Left lung (tissue), 10 donors: ENCODE results near the gene ADAP2. TPM values are rescaled to one million over a fixed set of nuclear protein-coding genes. Genes with fewer than 3 reads are reported as not detected.
"Not testable (repeated sequence)": the region's sequence is repeated elsewhere in the genome, so short reads cannot be mapped to it uniquely, and the experiment has no call there.

Experiments
- ATAC-seq: fragments of 200-7000 bp; cut with Tn5 transposase; one replicate; pipeline ENCODE4 v1.9.1; 2020; ENCODE audit warnings: moderate library complexity
- DNase-seq, 4 donors: peaks; one replicate each; pipeline ENCODE4 v3.0.0-alpha.2; 2013 to 2020
- H3K27ac ChIP-seq, 2 donors: fragments of 200-600 bp; sonication (generic) in 1 of 2; one replicate each; pipeline versions ENCODE4 v1.5.0 to v1.8.0; 2020 to 2021
- H3K27me3 ChIP-seq, 2 donors: fragments of 200-600 bp; sonication (generic) in 1 of 2; one replicate each; pipeline versions ENCODE4 v1.5.0 to v1.8.0; 2020 to 2021
- H3K36me3 ChIP-seq, 2 donors: fragments of 200-600 bp; sonication (generic) in 1 of 2; one replicate each; pipeline versions ENCODE4 v1.5.0 to v1.8.0; 2020 to 2021
- H3K4me1 ChIP-seq, 2 donors: fragments of 200-600 bp; one replicate each; pipeline ENCODE4 v1.8.0; 2021
- H3K4me3 ChIP-seq, 2 donors: fragments of 200-600 bp; sonication (generic) in 1 of 2; one replicate each; pipeline versions ENCODE4 v1.5.0 to v1.8.0; 2020 to 2021; ENCODE audit warnings: mild to moderate bottlenecking in 1 of 2
- H3K9me3 ChIP-seq, 2 donors: fragments of 200-600 bp; sonication (generic) in 1 of 2; one replicate each; pipeline versions ENCODE4 v1.5.0 to v1.8.0; 2020 to 2021
- intact Hi-C, 2 donors: fragments of 100-400 bp; cut with DNase I; formaldehyde crosslinking; loops; one replicate each; pipeline versions ENCODE4 v1.11.2 to v1.14.2; 2022
- polyA plus RNA-seq, 6 donors: library from polyadenylated mRNA; unstranded; fragments of 120-200 nt; gene quantifications; one replicate each; pipeline ENCODE4 v1.2.1, GENCODE V29; 2013; ENCODE audit not compliant: insufficient read length in 6 of 6
- total RNA-seq, 2 donors: library from RNA; stranded (reverse); fragmentation: NEBNext Ultra II Directional; extraction: Animal tissue kit (Norgen Biotek cat#: 25700); gene quantifications; one replicate each; pipeline ENCODE4 v1.2.1, GENCODE V29; 2021
- TF ChIP-seq, protein P1 (sequence below), 2 donors: fragments of 200-600 bp; sonication (generic) in 1 of 2; IDR thresholded peaks; one replicate each; pipeline versions ENCODE4 v1.5.0 to v1.8.0; 2021; ENCODE audit warnings: antibody characterized with exemption in 2 of 2
- donor health status: DM: no; HTN: yes; CAD: no.
- donor health status: DM: no; HTN: no; CAD: no.

The ADAP2 gene
- total and polyA plus RNA-seq, 8 donors: 4.4 to 46.1 (median 5.5) TPM

DNA sequence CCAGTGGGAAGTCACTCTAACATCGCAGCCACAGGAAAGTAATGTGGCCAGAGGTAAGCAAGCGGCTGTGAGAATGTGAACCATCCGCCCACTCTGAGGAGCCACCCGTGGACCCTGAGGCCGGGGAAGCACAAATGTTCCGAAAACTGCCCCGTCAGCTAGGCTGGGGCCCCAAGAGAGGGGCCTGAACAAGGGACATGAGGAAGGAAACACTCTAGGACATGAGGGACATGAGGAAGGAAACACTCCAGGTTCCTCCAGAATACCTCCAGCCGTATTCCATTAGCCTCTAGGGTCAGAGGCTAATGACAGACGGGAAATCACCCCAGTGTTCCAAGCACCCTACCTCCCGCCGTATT is 16.0 kb upstream of the ADAP2 start:
- Histone ChIP-seq H3K4me1 (peaks cover 5 to 26% of the 10 kb centered on the region in 2 donors), H3K9me3 (no peaks in the 10 kb centered on the region), H3K36me3 (peaks cover 0 to 28% of the 10 kb centered on the region in 2 donors), H3K27me3 (no peaks in the 10 kb centered on the region), H3K4me3 (peak overlapping the region; percentile 80 to 81), H3K27ac (peak overlapping the region; percentile 93 to 94)
- TF ChIP-seq, protein P1, sequence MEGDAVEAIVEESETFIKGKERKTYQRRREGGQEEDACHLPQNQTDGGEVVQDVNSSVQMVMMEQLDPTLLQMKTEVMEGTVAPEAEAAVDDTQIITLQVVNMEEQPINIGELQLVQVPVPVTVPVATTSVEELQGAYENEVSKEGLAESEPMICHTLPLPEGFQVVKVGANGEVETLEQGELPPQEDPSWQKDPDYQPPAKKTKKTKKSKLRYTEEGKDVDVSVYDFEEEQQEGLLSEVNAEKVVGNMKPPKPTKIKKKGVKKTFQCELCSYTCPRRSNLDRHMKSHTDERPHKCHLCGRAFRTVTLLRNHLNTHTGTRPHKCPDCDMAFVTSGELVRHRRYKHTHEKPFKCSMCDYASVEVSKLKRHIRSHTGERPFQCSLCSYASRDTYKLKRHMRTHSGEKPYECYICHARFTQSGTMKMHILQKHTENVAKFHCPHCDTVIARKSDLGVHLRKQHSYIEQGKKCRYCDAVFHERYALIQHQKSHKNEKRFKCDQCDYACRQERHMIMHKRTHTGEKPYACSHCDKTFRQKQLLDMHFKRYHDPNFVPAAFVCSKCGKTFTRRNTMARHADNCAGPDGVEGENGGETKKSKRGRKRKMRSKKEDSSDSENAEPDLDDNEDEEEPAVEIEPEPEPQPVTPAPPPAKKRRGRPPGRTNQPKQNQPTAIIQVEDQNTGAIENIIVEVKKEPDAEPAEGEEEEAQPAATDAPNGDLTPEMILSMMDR (IDR thresholded peaks at IDR 0.05): no peak
- intact Hi-C loops: no loop called here
- DNase-seq: no peak
- peak; percentile 49 for ATAC-seq

DNA sequence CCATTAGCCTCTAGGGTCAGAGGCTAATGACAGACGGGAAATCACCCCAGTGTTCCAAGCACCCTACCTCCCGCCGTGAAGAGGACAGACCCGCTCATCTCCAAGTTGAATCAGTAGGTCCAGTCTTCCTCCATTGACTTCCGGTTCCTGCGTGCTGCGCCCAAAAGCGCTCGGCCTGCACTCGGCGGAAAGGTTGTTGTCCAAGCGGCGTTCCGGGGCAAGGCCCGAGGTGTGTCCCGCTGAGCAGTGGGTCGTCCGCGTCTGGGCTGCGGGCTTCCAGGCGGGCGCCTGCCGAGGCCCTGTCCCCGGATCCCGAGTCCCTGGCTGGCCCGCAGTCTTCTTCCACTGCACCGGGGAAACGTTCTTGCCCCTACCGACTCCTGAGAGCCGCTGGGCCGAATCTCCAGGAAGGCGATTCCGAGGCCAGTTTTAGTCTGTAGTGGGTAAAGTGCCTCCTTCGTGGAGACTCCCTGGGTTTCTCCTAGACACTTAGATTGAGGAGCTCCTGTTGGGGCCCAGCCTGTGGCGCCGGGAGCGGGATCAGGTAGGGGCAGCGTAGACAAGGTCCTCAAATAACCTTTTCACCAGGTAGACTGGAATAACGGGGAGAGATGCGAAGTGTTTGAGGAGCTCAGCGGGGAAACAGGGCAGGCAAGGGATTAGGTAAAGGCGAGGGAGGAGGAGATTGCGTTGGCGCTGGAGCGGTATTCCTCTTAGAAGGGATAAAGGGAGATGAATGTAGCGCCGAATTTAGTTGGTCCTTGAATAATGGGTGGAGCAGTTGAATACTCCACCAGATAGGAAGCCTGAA is 15.4 kb upstream of the ADAP2 start, which contains the start of gene TEFM:
TSS of gene TEFM (minus strand) at position 138 of the 811 bp plus-strand sequence. CDS start at position 98, 40 bp downstream.
- Histone ChIP-seq H3K4me3 (peak within 1 kb of the TSS; percentile 80 to 81), H3K27ac (peak within 1 kb of the TSS; percentile 93 to 94), H3K27me3 (no peaks in the 10 kb centered on the region), H3K9me3 (no peaks in the 10 kb centered on the region), H3K36me3 (peaks cover 0 to 22% of the 10 kb centered on the region in 2 donors), H3K4me1 (peaks cover 5 to 26% of the 10 kb centered on the region in 2 donors)
- ATAC-seq: peak; percentile 99
- intact Hi-C loops: no loop called here
- TF ChIP-seq, protein P1 (IDR thresholded peaks at IDR 0.05): no peak
- peak; percentile 90 to 96 (median 90) for DNase-seq

DNA sequence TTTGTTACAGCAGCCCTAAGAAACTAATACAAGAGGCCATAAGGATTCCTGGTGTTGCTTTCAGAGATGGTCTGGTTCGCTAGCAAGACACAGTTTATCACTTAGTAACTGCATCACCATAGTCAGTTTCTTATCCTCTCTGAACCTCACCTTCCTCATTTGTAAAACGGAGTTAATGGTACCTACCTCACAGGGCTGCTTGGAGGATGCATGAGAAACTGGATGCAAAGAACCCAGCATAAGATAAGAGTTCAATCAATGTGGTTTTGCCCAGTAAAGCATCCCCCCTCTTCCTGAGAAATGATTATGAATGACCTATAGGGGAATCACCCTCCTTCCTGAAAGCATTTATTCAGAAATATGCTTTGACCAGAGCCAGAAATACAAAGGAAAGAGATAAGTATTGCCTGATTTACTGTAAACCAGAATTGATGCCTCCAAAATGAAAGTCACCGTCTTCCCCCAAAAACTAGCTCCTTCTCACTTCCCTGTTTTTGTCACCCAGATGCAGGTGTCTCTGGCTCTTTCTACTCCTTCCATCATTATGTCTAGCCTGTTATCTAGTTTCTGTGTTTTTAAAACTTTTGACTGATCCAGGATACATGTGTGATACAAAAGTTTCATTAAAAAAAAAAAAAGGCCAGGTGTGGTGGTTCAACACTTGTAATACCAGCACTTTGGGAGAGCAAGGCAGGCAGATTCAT is 12.9 kb upstream of the ADAP2 start:
- H3K4me3 ChIP-seq: no peak overlapping the region
- TF ChIP-seq, protein P1 (IDR thresholded peaks at IDR 0.05): no peak
- DNase-seq (no peak), ATAC-seq (no peak)
- no peak overlapping the region for H3K27ac ChIP-seq
- H3K27me3 ChIP-seq: no peaks in the 10 kb centered on the region
- H3K36me3 ChIP-seq: peaks cover 0 to 5% of the 10 kb centered on the region in 2 donors
- no peaks in the 10 kb centered on the region for H3K9me3 ChIP-seq
- peaks cover 5 to 26% of the 10 kb centered on the region in 2 donors for H3K4me1 ChIP-seq
- intact Hi-C loops: no loop called here

DNA sequence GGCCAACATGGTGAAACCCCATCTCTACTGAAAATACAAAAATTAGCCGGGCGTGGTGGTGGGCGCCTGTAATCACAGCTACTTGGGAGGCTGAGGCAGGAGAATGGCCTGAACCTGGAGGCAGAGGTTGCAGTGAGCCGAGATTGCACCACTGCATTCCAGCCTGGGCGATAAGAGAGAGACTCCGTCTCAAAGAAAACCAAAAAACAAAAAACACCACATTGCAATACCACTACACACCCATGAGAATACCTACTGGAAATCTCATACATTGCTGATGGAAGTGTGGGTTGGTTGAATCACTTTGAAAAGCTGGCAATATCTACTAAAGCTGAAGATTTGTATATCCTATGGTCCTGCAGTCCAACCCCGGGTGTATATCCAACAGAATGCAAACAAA is 11.6 kb upstream of the ADAP2 start:
- H3K4me3 ChIP-seq, DNase-seq, H3K27me3 ChIP-seq, intact Hi-C loops, H3K27ac ChIP-seq, ATAC-seq, H3K9me3 ChIP-seq, H3K36me3 ChIP-seq: not testable (repeated sequence)
- H3K4me1 ChIP-seq: peaks cover 5 to 19% of the 10 kb centered on the region in 2 donors

- Histone ChIP-seq H3K4me3 (no peak overlapping the region), H3K27me3 (no peaks in the 10 kb centered on the region), H3K4me1 (no peaks in the 10 kb centered on the region), H3K27ac (no peak overlapping the region), H3K36me3 (no peaks in the 10 kb centered on the region), H3K9me3 (no peaks in the 10 kb centered on the region)
- DNase-seq (no peak), ATAC-seq (no peak)
- TF ChIP-seq, protein P1 (IDR thresholded peaks at IDR 0.05): no peak
- intact Hi-C loops: no loop called here
Measured at GRCh38 chr17:30913955-30914354, 7.8 kb upstream of the ADAP2 start.
